CD4-positive, alpha-beta T cell treated with Interleukin-21 for 1 hour (primary cell): ENCODE measurements around the gene SRC.

Source experiments
- DNase-seq: peaks from one replicate; pipeline ENCODE4 v3.0.0-alpha.2; 2020

SRC gene

DNA sequence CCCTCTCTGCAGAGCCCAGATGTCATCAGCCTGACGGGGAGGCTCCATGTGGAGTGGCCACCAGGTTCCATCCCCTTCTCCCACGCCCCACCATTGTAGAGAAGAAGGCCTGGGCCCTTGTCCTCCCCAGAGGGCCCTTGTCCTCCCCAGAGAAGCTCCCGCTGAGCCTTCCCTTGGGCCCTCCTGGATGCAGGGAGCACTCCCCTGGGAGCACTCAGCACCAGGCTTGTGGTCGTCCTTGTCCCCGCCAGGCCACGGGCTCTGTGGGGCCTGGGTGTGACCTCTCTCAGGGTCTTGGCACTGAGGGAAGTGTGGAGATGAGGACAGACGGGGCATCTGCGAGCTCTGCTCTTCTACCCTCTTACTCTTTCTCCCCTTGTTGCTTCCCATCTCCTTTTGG is 91.7 kb downstream of the SRC start:
- DNase-seq, result no peak

GRCh38 chr20:37438464-37439222 is 92.7 kb downstream of the SRC start:
- no peak for DNase-seq

DNA sequence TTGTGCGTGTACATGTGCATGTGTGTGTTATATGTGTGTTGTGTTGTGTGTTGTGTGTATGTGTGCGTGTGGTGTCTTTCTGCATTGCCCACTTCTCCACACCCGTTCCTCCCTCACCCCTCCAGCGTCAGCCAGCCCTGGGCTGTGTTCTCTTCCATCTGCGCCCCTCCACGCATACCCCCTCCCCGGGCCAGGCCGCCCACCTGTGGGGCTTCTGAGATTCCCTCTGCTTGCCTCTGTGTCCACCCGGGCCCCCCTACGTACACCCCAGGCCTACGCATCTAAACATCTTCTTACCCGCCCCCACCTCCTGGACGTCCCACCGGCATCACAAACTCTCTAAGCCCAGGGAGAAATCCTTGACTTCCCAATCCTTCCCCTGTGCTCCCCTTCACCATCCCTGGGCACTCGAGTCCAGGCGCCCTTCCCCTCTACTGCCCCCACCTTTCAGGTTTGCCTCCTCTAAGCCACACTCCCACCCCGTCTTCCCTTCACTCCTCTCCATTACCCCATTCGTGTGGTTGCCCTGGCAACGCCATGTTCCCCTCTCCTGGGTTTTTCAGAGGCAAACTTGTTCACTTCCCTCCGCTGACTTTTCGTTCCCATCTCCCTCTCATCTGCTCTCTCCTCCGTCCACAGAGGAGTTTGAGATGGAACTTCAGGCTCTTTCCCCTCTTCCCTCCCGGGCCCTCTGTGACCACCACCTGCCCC is 93.4 kb downstream of the SRC start:
- DNase-seq, result no peak

DNA sequence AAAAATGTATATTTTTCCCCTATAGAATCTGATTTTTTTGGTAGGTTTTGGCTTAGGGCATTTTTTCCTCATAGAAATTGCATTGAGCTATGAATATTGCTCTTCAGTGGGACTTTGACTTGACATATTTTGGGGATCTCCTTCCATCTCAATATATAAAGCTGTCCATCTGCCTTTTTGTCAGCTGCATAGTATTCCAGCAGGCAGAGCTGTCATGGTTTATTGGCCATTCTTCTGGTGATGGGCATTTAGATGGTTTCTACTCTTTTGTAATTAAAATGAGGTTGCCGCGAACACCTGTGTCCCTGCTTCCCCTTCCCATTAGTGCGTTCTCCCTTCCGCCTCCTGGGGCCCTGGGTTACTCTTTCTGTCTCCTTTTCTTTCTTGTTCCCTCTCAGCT is 95.1 kb downstream of the SRC start:
- DNase-seq, result no peak

GRCh38 chr20:37442547-37442946 is 96.6 kb downstream of the SRC start:
- DNase-seq, result no peak

DNA sequence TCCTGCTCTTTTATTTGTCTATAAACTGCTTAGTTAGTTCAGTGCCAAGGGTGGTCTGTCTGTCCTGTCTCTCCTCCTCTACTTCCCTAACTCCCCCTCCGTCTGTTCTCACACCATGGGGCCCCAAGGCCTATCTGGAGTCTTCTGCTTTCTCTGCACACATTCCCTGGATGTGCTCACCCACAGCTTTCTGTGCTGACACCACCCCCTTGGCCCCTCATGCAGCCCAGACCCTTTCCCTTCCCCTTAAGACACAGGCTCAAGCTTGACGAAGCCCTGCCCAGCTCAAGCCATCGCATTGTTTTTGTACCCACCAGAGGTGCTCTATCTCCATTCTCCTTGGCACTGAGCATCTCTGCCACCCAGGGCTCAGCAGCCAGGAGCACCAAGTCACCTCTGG is 97.0 kb downstream of the SRC start:
- no peak for DNase-seq

DNA sequence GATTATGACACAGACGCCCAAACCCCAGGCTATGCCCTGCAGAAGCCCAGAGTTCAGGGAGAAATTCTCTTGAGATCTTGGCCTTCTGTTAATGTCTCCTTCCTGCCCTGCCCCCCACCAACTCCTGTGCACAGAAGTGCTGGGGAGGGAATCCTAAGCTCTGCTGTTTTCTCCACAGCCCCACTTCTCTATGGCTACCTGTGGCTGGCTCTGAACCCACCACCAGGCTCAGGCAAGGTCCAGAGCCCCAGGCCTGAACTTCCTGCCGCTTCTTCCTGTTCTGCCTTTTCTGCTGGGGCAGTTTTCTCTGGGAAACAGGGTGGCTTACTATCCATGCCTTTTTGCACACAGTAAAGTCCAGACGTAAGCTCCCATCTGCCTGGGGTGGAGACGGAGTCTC is 97.7 kb downstream of the SRC start:
- DNase-seq, result no peak

DNA sequence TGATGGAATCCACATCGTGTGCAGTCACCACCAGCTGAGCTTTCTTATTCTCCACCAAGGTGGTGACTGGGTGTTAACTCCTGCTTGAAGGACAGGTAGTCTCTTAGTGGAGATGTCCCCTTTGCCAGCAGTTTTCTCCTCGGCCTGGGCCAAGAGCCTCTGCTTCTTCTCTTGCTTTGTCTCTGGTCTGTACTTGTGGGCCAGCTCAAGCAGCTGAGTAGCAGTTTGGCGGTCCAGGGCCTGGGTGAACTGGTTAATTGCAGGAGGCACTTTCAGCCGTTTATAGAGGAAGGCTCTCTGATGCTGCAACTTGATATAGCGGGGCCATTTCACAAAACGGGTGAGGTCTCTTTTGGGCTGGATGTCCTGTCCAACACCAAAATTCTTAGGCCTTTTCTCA is 99.1 kb downstream of the SRC start:
- DNase-seq, result no peak

DNA sequence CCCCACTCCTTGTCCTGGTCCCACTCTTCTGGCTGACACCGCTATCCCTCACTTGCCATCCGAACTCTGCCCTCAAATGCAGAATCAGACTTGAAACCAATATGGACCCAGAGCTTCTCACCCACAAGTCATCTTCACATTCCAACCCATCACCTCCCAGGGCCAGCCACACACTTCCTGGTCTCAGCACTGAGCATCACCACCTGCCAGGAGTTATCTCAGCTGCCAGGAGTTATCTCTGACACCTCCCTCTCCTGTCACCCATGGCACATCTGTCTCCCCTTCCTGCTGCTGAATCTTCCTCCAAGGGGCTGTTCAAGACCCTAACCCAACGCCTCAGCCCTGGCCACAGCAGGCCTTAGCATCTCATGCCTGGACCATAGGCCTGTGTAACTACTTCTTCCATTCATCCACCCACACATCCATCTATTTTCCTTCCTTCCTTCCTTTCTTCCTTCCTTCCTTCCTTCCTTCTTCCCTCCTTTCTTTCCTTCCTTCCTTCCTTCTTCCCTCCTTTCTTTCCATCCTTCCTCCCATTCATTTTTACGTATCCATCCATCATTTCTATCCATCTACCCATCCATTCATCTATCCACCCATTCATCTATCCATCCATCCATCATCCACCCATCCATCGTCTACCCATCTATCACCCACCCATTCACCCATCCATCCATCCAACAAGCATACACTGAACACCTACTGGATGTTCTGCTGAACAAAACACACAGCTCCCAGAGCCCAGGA is 100.5 kb downstream of the SRC start:
- DNase-seq, result no peak

DNA sequence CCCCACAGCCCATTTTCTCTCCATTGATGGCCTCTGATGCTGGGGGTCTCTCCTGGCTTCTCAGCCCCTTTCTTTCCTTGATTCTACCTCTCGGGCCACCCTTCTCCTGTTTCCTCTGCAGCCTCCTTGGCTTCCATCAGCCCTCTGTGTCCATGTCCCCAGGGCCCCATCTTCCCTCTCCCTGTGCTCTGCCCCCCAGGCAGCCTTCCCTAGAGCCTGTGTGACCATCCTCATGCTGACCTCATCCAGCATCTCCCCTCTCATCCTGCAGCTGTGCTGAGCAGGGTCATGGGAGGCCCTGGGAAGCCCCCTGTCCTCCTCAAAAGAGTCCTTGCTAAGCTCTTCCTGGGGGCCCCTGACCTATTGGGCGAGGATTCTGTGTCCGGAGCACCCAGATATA is 101.7 kb downstream of the SRC start:
- no peak for DNase-seq

GRCh38 chr20:37449276-37449675 is 103.3 kb downstream of the SRC start:
- DNase-seq, result no peak

DNA sequence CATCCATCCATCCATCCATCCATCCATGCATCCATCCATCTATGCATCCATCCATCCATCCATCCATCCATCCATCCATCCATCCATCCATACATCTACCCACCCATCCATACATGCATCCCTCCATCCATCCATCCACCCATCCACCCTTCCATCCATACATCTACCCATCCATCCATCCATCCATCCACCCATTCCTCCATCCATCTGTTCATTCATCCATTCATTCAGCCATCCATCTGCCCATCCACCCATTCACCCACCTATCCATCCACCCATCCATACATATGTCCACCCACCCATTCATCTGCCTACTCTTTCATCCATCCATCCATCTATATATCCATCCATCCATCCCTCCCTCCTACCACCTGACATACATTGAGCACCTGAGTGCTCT is 104.4 kb downstream of the SRC start:
- no peak for DNase-seq

GRCh38 chr20:37451616-37452015 is 105.7 kb downstream of the SRC start:
- no peak for DNase-seq

GRCh38 chr20:37452236-37452635 is 106.3 kb downstream of the SRC start:
- DNase-seq, result no peak

DNA sequence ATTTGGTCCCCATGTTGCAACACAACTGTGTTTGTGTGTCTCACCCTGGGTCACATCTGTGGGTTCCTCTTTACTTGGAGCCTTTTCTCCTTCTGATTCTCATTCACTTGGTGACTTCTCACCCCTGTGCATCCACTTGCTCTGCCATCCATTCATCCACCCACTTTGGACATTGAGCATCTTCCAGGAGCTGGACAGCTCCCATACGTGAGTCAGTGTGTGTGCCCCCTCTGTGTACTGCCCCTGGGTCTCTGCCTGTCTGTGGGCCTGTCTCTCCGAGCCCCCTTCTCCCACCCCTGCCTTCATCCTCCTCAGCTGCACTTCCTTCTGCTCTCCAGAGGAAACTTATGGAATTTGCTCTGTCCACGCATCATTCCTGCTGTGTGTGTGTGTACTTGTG is 107.3 kb downstream of the SRC start:
- no peak for DNase-seq

- DNase-seq, result no peak
These were observed 107.9 kb downstream of the SRC start for GRCh38 chr20:37453836-37454235.

DNA sequence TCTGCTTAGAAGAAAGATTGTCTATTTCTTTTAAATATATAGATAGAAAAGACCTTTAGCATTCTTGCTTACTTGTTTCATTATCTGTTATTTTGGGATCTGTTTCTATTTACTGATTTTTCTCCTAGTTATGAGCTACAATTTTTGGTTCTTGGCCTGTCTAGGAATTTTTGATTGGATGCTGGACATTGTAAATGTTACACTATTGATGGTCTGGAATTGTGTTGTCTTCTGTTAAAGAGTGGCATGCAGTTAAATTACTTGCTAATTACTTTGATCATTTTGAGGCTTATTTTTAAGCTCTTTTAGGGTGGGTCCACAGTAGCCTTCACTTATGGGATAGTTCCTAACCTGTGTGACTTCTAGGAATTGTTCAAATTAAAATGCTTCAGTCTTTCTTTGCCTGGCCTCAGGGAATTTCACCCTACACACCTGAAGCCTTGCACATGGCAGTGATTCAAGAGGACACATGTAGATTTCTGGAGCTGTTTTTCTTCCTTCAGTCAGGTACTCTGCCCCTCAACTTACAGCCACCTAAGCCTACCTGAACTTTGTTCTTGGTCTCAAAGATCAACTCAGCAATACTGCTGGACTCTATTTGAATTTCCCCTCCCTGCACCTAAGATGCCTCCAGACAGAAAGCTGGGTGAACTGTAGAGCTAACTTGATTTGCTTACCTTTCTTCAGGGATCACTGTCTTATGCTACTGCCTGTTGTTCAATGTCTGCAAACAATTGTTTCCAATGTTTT is 108.9 kb downstream of the SRC start:
- no peak for DNase-seq
